Coronary artery (tissue), 2 donors: Measurements from ENCODE around the gene NRCAM.
"Not testable (repeated sequence)": the region's sequence is repeated elsewhere in the genome, so short reads cannot be mapped to it uniquely, and the experiment has no call there.

Experiments used
- DNase-seq: peaks from one replicate; pipeline ENCODE4 v3.0.0-alpha.2; 2017; ENCODE audit warnings: low spot score
- H3K27ac ChIP-seq, 2 donors: fragments of 200-600 bp; sonication (generic); one replicate each; pipeline ENCODE4 v1.5.1; 2016 to 2019
- H3K4me3 ChIP-seq: fragments of 200-600 bp; sonication (generic); 2 replicates; pipeline ENCODE4 v1.5.1; 2016; ENCODE audit warnings: mild to moderate bottlenecking, moderate library complexity
- TF ChIP-seq, protein P1 (sequence below): fragments of 200-600 bp; sonication (generic); IDR thresholded peaks from one replicate; pipeline ENCODE4 v1.5.1; 2019; ENCODE audit warnings: antibody characterized with exemption

NRCAM gene

DNA sequence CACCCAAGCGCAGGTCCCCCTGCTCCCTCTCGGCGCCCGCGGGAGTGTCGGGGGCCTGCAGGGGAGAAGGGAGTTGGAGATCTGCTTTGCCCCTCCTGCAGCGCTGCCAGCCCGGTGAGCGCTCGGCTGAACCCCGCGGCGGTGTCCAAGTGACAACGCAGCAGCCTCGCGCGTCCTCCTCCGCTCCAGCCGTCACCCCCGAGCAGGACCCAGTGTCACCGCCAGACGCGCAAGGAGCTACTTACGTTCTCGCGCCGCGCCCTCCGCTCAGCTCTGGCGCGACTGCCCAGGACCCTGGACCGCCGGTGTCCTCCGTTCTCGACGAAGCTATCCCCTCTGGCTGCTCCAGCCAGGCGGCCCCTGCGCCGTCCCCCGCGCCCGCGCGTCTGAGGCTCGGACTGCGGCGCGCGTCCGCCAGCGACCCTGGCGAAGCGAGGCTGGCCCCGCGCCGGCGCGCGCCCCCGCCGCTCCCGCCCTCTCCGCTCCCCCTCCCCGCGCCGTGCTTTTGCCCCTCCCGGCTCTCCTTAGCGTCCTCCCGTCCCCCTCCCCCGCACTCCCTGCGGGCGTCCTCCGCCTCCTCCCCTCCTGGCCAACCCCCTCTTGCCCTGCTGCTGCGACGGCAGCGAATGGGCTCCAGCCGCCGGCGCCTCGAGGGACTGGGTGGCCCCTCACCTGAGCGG, at the start of gene NRCAM:
NRCAM (minus strand) TSS at position 439 of the 680 bp plus-strand sequence. CDS start 216,372 bp downstream, outside the sequence.
- no peak for DNase-seq
- TF ChIP-seq, protein P1, sequence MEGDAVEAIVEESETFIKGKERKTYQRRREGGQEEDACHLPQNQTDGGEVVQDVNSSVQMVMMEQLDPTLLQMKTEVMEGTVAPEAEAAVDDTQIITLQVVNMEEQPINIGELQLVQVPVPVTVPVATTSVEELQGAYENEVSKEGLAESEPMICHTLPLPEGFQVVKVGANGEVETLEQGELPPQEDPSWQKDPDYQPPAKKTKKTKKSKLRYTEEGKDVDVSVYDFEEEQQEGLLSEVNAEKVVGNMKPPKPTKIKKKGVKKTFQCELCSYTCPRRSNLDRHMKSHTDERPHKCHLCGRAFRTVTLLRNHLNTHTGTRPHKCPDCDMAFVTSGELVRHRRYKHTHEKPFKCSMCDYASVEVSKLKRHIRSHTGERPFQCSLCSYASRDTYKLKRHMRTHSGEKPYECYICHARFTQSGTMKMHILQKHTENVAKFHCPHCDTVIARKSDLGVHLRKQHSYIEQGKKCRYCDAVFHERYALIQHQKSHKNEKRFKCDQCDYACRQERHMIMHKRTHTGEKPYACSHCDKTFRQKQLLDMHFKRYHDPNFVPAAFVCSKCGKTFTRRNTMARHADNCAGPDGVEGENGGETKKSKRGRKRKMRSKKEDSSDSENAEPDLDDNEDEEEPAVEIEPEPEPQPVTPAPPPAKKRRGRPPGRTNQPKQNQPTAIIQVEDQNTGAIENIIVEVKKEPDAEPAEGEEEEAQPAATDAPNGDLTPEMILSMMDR, result no peak
- peak within 1 kb of the TSS; percentile 77 for H3K4me3 ChIP-seq
- no peak within 1 kb of the TSS for H3K27ac ChIP-seq

DNA sequence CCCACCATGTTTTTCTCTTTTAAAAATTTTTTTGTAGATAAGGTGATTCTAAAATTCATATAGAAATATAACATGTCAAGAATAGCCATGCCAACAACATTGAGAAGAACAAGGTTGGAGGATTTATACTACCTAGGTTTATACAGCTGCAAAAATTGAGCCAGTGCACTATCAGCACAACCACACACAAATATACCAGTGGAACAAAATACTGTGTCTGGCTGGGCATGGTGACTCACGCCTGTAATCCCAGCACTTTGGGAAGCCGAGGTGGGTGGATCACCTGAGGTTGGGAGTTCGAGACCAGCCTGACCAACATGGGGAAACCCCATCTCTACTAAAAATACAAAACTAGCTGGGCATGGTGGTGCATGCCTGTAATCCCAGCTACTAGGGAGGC, 48.3 kb upstream of the NRCAM start:
- not testable (repeated sequence) for DNase-seq, H3K4me3 ChIP-seq, H3K27ac ChIP-seq

DNA sequence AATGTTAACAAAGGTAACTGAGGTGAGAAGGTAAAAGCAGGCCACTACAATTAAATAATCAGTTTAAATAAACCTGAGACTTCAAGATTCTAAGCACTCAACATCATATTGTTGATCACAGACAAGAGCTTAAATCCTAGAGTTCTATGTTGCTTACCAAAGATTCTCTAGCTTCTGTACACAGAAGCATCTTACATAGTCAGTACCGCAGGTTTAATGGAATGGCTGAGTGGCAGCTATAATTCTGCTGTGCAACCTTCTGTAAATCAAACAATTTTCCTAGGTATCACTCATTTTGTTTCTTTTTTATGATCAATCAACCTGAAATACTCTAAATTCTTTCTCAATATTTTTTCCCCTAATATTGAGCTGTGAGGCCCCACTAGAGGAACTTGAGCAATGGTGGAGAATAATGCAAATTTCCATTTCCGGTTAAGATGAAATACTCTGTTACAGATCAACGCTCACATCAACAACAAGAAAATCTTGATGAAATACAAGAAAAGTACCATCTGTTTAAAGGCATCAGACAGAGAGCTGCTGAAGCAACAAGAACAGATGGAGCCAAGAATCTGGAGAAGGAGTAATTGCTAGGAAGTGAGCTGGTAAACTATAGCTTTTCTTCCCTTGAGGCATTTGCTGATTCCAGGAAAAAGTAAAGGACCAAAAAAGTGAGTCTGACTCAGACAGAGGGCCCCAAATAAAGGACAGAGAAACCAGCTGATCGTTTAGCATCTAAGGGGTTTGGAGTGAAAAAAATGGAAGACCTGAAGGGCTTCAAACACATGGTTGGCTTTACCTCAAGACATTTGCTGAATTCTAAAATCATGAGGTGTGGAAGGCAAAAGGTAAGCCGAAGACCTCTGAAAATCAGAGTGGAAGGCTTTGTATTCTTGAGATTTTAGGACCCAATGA, 47.1 kb upstream of the NRCAM start:
- no peak for DNase-seq
- Histone ChIP-seq H3K27ac (no peak overlapping the region), H3K4me3 (no peak overlapping the region)
- TF ChIP-seq, protein P1, result no peak

DNA sequence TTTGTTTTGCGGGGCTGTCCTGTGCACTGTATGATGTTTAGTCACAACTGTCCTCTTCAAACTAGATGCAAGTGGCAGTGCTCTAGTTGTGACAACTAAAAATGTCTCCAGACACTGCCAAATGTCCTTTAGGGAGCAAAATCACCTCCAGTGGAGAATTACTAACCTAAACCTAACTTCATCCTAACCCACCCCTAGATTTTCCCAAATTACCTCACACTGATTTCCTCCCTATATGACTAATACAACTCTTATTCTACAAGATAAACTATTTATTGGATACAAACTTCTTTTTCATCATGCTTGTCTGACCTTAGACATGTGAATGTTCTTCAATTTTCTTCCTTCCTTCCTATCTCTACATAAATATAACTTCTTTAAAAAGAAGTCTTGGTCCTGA, 43.3 kb upstream of the NRCAM start:
- no peak overlapping the region for H3K4me3 ChIP-seq
- H3K27ac ChIP-seq, result no peak overlapping the region
- DNase-seq, result no peak
- TF ChIP-seq, protein P1, result no peak

DNA sequence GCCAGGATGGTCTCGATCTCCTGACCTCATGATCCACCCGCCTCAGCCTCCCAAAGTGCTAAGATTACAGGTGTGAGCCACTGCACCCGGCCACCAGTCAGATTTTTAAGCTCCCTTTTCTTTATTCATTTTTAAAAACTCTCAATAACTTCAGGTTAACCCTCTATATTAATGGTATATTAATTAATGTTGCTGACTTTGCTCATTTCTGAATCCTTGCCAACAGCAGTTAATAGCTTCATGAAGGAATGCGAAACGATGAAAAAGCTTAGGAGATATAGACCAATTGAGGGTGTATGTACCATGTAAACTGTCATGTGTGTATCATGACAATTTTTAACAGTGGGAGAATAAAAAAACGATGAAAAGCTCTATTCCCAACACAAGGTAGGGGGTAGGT, 42.2 kb upstream of the NRCAM start:
- no peak overlapping the region for H3K27ac ChIP-seq
- DNase-seq, result no peak
- H3K4me3 ChIP-seq, result no peak overlapping the region
- TF ChIP-seq, protein P1, result no peak

DNA sequence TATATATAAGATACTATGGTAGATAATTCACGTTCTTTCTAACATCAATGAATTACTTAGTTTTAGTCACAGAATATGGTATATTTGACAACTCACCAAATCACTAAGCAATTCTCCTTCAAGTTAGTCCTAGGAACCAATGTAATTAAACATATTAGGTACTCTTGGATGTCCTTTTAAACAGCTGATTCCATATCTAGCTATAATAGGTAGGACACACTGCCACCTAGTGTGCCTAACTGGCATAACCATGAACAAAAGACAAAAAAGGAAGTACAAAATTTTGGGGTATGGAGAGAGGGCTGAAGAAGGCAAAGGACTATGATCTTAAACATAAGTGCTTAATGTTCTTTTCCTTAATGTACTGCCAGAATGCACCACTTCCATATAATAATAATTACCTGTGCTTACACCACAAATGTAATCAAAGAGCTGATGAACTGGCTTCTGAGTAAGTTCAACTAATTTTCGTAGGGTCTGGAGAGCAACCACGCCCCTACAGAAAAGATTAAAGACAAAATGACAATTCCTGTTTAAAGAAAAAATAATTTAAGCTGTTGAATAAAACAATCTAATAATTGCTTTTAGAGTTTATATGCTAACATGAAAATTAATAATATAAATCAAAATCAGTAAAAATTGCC, 41.0 kb upstream of the NRCAM start:
- no peak overlapping the region for H3K27ac ChIP-seq
- DNase-seq, result no peak
- TF ChIP-seq, protein P1, result peak; percentile 80

DNA sequence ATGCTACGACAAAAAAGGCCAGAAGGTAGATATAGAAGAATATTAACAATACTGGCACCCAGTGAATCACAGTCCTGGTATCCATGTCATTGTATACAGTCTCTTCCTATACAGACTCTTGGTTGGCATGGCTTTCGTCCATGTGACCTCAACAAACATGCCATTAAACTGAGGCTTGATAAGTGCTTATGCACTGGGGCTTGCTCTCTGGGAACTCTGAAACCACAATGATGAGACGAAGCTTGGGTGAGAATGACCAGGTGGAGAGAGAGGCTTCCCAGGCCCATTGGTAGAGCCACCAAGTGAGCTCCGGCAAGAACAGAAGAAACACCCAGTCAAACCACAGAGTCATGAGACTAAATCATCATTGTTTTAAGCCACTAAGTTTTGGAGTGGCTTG, 36.5 kb upstream of the NRCAM start:
- Histone ChIP-seq H3K27ac (no peak overlapping the region), H3K4me3 (no peak overlapping the region)
- TF ChIP-seq, protein P1, result no peak
- no peak for DNase-seq

More for the DNA sequence above, 41.0 kb upstream of the NRCAM start:
- H3K4me3 ChIP-seq, result no peak overlapping the region
